ENCODE data around the gene GRM7.

The GRM7 gene

DNA sequence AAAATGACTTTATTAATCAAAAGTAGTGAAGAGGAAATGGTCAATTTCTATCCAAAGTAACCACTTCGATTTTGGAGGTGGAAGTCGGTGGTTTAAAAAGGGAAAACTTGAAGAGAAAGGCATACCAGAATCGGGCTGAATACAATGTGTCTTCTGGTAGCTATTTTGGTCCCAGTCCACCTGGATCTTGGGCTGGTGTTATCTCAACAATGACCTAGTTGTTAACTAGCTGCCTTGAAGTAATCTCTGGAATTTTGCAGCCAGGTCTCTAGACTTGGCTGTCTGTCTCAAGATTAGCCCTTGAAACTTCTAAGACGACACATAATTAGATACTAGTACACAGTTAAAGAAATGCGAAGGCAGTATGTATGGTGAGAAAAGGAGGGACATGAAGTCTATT, 409.8 kb downstream of the GRM7 start:
- TF ChIP-seq, protein P1, sequence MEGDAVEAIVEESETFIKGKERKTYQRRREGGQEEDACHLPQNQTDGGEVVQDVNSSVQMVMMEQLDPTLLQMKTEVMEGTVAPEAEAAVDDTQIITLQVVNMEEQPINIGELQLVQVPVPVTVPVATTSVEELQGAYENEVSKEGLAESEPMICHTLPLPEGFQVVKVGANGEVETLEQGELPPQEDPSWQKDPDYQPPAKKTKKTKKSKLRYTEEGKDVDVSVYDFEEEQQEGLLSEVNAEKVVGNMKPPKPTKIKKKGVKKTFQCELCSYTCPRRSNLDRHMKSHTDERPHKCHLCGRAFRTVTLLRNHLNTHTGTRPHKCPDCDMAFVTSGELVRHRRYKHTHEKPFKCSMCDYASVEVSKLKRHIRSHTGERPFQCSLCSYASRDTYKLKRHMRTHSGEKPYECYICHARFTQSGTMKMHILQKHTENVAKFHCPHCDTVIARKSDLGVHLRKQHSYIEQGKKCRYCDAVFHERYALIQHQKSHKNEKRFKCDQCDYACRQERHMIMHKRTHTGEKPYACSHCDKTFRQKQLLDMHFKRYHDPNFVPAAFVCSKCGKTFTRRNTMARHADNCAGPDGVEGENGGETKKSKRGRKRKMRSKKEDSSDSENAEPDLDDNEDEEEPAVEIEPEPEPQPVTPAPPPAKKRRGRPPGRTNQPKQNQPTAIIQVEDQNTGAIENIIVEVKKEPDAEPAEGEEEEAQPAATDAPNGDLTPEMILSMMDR (IDR thresholded peaks at IDR 0.05): no peak
- Histone ChIP-seq H3K27ac (no peak overlapping the region), H3K4me3 (no peak overlapping the region)
- no peak for DNase-seq (ENCODE audit: low spot score)

DNA sequence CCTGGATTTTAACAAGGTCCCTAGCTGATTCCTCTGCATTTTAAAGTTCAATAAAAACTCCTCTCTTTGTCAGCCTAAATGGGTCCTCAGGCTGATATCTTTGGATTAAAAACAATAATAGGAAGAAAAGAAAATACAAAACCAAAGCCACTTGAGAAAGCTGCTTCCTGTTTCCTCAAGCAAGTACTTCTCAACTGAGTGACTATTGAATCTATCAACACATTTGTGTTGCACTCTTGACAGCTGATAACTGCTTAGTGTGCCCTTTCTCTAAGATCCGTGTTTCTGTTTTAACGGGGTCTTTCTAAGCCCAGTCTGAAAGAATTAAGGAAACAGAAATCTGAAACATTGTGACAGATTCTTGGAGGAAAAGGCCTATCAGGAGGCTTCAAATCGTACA, 410.7 kb downstream of the GRM7 start:
- Histone ChIP-seq H3K4me3 (no peak overlapping the region), H3K27ac (no peak overlapping the region)
- no peak for DNase-seq (ENCODE audit: low spot score)
- TF ChIP-seq, protein P1 (IDR thresholded peaks at IDR 0.05): no peak

DNA sequence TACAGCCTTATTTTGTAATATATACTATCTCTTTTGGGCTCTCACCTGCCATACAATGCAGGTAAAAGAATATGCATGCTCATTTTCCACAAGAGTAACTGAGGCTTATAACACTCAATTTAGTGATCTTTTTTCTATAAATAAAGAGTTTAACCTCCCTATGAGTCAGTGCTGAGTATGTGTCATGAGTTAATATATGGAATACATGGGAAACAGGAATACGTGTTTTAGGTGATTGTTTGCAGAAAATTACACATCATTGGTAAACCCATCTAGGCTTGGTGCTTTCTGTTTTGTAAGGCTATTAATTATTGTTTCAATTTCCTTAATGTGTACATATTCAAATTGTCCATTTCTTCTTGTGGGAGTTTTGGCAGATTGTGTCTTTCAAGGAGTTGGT, 411.3 kb downstream of the GRM7 start:
- H3K4me3 ChIP-seq: no peak overlapping the region
- no peak for DNase-seq (ENCODE audit: low spot score)
- H3K27ac ChIP-seq: no peak overlapping the region
- TF ChIP-seq, protein P1 (IDR thresholded peaks at IDR 0.05): no peak

DNA sequence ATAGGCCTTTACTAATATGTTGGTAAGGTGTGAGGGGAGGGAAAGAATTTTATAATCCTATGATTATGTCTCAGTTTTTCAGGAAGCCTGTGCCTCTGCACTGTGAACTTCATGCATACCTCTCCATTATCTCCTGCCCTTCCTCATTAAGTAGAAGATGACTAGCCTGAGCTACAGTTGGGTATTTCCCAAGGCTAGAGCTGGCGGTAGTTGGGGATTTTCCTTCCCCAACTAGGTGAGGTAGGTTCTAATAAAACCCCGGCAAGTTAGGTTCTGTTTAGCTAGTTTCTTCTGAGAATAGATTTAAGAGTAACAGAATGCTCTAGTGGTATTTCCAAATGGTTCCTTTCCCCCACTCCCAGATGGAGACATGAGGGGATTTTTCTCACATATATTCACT, 414.5 kb downstream of the GRM7 start:
- TF ChIP-seq, protein P1 (IDR thresholded peaks at IDR 0.05): no peak
- Histone ChIP-seq H3K4me3 (no peak overlapping the region), H3K27ac (no peak overlapping the region)
- DNase-seq (ENCODE audit: low spot score): no peak

DNA sequence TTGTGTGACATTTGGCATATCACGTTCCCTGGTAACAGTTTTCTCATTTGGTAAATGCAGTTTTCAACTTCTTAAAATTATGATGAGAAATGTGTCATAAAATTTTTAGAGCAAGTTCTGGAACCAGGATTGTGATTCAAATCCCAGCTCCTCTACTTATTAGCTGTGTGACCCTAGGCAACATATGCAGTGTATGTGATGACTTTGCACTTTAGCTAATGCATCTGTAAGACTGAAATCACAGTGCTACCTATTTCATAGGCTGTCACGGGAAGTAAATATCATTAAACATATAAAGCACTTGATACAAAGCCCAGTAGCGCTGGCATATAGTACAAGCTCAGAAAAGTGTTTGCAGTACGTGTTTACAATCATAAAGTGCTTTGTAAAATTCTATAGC, 419.4 kb downstream of the GRM7 start:
- no peak for DNase-seq (ENCODE audit: low spot score)
- no peak overlapping the region for H3K4me3 ChIP-seq
- H3K27ac ChIP-seq: no peak overlapping the region
- TF ChIP-seq, protein P1 (IDR thresholded peaks at IDR 0.05): no peak

DNA sequence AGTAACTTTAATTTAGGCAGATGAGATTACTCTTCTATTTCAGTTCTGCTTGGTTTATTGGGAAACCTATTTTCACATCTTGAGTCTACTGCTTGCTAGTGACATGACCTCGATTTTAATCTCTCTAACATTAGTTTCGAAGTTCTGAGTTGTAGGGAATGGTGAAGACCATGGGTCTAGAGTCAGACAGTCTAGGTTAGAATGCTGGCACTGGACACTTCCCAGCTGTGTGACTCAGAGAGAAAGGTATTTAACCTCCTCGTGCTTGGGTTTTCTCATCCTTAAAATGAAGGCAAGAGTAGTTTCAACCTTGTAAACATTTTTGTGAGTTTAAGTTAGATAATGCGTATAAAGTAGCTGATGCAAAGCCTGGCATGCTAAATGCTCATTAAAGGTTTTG, 422.1 kb downstream of the GRM7 start:
- TF ChIP-seq, protein P1 (IDR thresholded peaks at IDR 0.05): no peak
- DNase-seq (ENCODE audit: low spot score): no peak
- H3K27ac ChIP-seq: no peak overlapping the region
- H3K4me3 ChIP-seq: no peak overlapping the region

DNA sequence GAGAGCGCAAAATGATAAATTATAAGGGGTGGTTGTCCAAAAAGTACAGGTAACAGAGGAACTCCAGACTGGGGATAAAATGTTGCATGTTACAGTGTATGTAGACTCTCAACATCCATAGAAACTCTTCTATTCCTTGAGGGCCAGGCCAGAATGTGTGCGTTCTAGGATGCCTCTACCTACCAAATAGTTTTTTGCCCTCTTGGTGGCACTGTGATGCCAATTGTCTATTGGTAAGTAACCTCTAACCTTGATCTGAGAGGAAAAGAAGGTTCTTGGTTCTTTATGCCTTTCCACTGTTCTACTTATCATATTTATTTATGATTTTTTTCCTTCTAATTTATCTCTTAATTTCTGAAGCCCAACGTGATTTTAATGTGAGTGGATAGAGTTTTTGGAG, 424.6 kb downstream of the GRM7 start:
- Histone ChIP-seq H3K4me3 (no peak overlapping the region), H3K27ac (no peak overlapping the region)
- no peak for DNase-seq (ENCODE audit: low spot score)
- TF ChIP-seq, protein P1 (IDR thresholded peaks at IDR 0.05): no peak
